Stimulated activated CD8-positive, alpha-beta memory T cell treated with anti-CD3 and anti-CD28 coated beads, Interleukin-2, amount 100 ng/mL, for 48 hours (primary cell): ENCODE measurements around the gene PLA2G2E.

Source experiments
- DNase-seq, 2 donors: peaks; one replicate each; pipeline ENCODE4 v3.0.0-alpha.2; 2020; ENCODE audit warnings: low read depth in 2 of 2

PLA2G2E gene

GRCh38 chr1:19923137-19923952 lies at the start of gene PLA2G2E:
TSS of gene PLA2G2E (minus strand) at chr1:19923617. CDS start at chr1:19923559, 58 bp downstream.
- DNase-seq: no peak

- DNase-seq: no peak
Measured at GRCh38 chr1:19971664-19972063, 48.2 kb upstream of the PLA2G2E start.

- DNase-seq: no peak
Measured at GRCh38 chr1:19969898-19970660, 46.7 kb upstream of the PLA2G2E start.

GRCh38 chr1:19967808-19968207 lies 44.4 kb upstream of the PLA2G2E start:
- DNase-seq: no peak

GRCh38 chr1:19964542-19964941 lies 41.1 kb upstream of the PLA2G2E start:
- DNase-seq: no peak

- DNase-seq: no peak
Measured at GRCh38 chr1:19963636-19964035, 40.2 kb upstream of the PLA2G2E start.

GRCh38 chr1:19960591-19960990 lies 37.2 kb upstream of the PLA2G2E start:
- DNase-seq: no peak

- DNase-seq: no peak
Measured at GRCh38 chr1:19957779-19958178, 34.4 kb upstream of the PLA2G2E start.

- no peak for DNase-seq
Measured at GRCh38 chr1:19955534-19956170, 32.2 kb upstream of the PLA2G2E start.

GRCh38 chr1:19954059-19954458 lies 30.6 kb upstream of the PLA2G2E start:
- DNase-seq: no peak

GRCh38 chr1:19949016-19949415 lies 25.6 kb upstream of the PLA2G2E start:
- DNase-seq: no peak

- no peak for DNase-seq
Measured at GRCh38 chr1:19946971-19947370, 23.6 kb upstream of the PLA2G2E start.

GRCh38 chr1:19946331-19946751 lies 22.9 kb upstream of the PLA2G2E start:
- DNase-seq: no peak

GRCh38 chr1:19945914-19946313 lies 22.5 kb upstream of the PLA2G2E start:
- no peak for DNase-seq

- DNase-seq: no peak
Measured at GRCh38 chr1:19942657-19943056, 19.2 kb upstream of the PLA2G2E start.

- no peak for DNase-seq
Measured at GRCh38 chr1:19942088-19942487, 18.7 kb upstream of the PLA2G2E start.

- DNase-seq: no peak
Measured at GRCh38 chr1:19941206-19941568, 17.8 kb upstream of the PLA2G2E start.

GRCh38 chr1:19940486-19941205 lies 17.2 kb upstream of the PLA2G2E start:
- DNase-seq: no peak

GRCh38 chr1:19938472-19938871 lies 15.1 kb upstream of the PLA2G2E start:
- DNase-seq: no peak

GRCh38 chr1:19936061-19936750 lies 12.8 kb upstream of the PLA2G2E start:
- no peak for DNase-seq

GRCh38 chr1:19934336-19934735 lies 10.9 kb upstream of the PLA2G2E start:
- DNase-seq: no peak
